CD4-positive, alpha-beta T cell treated with Interferon alpha-2 for 1 hour (primary cell): ENCODE data around the gene HTR2A.
"Not testable (repeated sequence)": the region's sequence is repeated elsewhere in the genome, so short reads cannot be mapped to it uniquely, and the experiment has no call there.

Experiments used
- DNase-seq, 2 donors: peaks; one replicate each; pipeline ENCODE4 v3.0.0-alpha.2; 2020 to 2022

The HTR2A gene

DNA sequence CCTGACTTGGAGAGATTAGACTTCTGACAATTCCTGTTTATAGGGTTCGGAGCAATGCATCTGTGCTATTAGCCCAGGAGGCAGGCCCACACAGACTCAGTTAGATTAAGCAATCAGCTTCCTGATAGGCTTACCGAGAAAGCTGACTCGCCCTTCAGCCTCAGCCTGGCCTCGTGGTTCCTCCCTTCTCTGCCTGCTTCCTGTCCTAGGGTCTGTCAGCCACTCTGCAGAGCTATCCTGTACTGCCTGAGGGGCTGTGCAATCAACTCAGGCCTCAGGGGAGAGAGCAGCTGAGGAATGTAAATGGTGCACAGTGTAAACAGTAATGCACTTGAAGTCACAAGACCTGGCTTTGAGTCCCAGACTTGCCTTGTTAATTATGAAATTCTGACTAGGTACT lies 30.7 kb downstream of the HTR2A start:
- peak; percentile 2 to 3 for DNase-seq

DNA sequence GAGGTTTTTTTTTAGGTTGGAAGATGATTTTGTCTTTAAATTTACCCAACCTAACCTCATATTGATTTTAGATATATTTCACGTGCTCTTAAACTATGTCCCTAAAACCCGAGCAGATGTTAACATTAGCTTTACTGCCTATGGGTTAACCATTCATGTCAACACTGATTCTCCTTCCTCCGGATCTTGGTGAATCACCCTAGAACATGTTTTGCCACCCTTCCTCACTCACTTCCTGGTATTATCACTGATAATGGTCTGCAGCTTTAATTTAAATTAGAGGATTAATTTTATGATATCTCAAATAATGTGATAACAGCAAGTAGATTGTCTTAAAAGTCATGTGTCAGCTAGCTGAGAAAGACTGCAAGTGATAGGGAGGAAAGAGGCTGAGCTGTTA lies 31.9 kb downstream of the HTR2A start:
- DNase-seq: no peak

GRCh38 chr13:46861959-46862358 lies 34.9 kb downstream of the HTR2A start:
- DNase-seq: no peak

DNA sequence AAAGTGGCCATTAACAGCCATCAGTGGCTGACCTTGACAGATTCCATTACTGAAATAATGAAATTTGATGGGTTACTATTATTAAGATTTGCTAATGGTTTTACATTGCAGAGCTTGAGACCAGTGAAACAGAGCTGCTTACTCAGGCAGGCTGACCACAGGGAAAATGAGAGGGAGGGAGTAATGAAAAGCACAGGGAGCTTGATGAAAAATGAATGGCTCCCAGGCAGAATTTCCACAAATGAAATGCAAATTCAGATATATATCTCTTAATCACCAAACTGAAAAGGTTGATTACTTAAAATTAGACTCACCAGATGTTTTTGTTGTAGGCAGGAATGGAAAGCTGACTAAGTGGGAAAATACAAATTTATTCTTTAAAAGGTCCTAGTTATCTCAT lies 36.1 kb downstream of the HTR2A start:
- DNase-seq: no peak

GRCh38 chr13:46858776-46859175 lies 38.1 kb downstream of the HTR2A start:
- no peak for DNase-seq

- no peak for DNase-seq
Measured at GRCh38 chr13:46858163-46858562, 38.7 kb downstream of the HTR2A start.

DNA sequence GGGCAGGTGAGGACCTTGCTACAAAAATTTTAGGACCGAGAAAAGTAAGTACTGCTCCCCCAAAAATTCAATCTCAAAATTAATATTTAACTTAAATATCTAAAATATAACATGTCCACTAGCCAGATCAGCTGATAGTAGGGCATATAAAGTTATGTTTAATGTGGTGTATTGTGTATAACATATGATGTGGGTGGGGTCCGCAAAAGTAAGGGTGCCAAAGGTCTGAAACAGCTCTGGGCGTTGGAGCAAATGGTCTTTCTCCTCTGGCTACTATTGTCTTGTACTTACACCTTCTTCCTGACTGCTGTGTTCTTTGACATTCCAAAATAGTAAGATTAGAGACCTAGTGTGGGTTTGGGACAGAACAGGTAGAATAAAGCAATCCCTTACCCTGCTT lies 41.2 kb downstream of the HTR2A start:
- no peak for DNase-seq

- DNase-seq: no peak
Measured at GRCh38 chr13:46855166-46855565, 41.7 kb downstream of the HTR2A start.

- DNase-seq: no peak
Measured at GRCh38 chr13:46852168-46852567, 44.7 kb downstream of the HTR2A start.

GRCh38 chr13:46850214-46850613 lies 46.6 kb downstream of the HTR2A start:
- no peak for DNase-seq

DNA sequence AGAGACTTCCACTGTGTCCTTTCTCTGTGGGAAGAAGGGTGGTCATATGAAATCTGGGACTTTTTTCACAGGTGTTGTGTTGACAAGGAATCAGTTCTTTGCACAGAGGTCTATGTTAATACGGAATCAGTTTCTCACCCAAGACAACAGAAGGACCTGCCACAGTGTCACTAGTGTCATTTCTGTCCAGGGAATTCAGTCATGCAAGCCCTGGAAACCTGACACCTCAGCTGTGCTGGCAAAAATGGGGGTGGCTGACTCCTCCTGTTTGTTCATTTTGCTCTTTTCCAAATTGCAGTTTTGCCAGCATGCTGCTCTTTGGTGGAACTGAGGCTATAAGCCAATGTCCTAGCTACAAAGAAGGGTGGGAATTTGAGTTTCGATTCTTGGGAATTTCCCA lies 50.1 kb downstream of the HTR2A start:
- DNase-seq: no peak

GRCh38 chr13:46845146-46845545 lies 51.7 kb downstream of the HTR2A start:
- no peak for DNase-seq

GRCh38 chr13:46844431-46844830 lies 52.4 kb downstream of the HTR2A start:
- DNase-seq: no peak

- no peak for DNase-seq
Measured at GRCh38 chr13:46839399-46839798, 57.5 kb downstream of the HTR2A start.

DNA sequence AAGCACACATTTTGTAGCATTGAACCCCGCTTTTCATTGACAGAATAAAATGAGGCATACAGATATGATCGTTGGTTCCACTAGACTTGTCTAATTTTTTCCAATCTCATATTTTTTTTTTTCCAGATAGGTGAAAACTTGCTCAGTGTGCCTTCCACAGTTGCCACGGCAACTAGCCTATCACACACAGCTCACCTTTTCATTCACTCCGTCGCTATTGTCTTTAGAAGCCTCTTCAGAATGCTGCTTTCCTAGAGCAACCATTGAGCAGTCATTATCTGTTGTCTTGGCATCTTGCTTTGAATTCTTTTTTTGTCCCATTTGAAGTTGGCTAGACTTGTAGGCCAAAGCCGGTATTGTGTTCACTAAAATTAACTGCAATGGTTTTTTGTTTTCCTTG lies 62.2 kb downstream of the HTR2A start:
- no peak for DNase-seq

GRCh38 chr13:46831588-46832194 lies 65.2 kb downstream of the HTR2A start:
- peak; percentile 28 to 51 for DNase-seq

DNA sequence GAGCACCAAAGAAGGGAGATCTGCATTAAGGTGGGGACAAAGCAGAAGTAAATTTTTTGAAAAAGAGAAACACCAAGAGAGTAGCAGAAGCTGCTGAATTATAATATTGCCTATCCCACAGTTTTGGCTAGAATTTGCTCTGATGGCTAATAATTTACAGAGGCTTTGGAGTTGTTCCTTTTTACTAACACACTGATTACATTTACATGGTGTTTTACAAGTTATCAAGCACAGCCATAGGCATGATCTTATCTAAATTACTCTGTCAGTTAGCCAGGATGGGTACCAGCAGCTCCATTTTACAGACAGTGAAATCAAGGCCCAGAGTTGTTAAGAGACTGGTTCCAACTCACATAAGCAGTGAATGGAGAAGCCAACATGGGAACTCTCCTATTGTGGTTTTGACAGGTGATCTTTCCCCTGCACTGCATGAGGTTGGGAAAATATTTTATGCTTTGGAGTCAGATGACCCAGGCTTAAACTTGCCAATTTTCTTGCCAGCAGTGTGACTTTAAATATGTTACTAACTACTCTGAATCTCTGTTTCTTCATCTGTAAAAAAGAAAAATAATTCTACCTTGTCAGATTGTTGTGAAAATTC lies 66.3 kb downstream of the HTR2A start:
- DNase-seq: no peak

DNA sequence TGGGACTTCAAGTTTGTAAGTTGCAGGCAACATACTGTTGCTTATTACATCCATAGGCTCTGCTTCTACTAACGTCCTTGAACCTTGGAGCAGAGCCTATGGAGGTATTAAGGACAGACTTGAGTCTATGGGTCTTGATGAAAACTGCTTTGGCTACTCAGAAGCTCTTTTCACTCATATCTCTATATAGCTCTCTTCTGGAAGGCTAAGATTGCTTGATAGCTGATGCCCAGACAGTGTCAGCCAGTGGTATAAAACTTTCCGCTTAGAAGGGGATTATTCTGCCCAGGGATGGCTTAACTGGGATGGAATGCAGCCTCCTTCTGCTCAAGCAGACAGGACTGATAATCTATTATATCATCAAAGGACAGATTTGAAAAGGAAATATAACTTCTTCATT lies 74.3 kb downstream of the HTR2A start:
- no peak for DNase-seq

GRCh38 chr13:46817838-46818476 lies 78.9 kb downstream of the HTR2A start:
- no peak for DNase-seq

DNA sequence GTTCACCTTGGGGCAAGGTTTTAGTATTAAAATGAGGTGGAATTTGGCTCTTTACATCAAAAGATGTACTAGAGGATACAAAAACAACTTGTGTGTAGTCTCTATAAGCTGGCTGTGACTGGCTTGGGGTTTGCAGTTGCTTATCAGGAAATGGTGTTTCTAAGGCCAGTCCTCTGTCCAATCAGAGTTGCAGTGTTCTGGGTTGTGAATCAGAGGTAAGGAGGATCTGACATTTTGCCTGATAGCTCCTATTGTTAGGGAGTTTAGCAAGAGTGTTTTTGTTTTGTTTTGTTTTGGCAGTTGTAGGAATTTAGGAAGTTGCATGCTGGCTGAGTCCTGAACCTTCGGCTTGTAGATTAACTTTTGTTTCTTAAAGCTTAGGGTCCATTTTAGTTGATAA lies 79.8 kb downstream of the HTR2A start:
- DNase-seq: no peak

- DNase-seq: no peak
Measured at GRCh38 chr13:46816371-46816770, 80.5 kb downstream of the HTR2A start.

- DNase-seq: no peak
Measured at GRCh38 chr13:46812301-46812797, 84.5 kb downstream of the HTR2A start.

- DNase-seq: no peak
Measured at GRCh38 chr13:46810440-46810839, 86.4 kb downstream of the HTR2A start.

GRCh38 chr13:46804921-46805320 lies 91.9 kb downstream of the HTR2A start:
- DNase-seq: not testable (repeated sequence)
